Measurements from ENCODE around the gene WNT4.

The WNT4 gene

DNA sequence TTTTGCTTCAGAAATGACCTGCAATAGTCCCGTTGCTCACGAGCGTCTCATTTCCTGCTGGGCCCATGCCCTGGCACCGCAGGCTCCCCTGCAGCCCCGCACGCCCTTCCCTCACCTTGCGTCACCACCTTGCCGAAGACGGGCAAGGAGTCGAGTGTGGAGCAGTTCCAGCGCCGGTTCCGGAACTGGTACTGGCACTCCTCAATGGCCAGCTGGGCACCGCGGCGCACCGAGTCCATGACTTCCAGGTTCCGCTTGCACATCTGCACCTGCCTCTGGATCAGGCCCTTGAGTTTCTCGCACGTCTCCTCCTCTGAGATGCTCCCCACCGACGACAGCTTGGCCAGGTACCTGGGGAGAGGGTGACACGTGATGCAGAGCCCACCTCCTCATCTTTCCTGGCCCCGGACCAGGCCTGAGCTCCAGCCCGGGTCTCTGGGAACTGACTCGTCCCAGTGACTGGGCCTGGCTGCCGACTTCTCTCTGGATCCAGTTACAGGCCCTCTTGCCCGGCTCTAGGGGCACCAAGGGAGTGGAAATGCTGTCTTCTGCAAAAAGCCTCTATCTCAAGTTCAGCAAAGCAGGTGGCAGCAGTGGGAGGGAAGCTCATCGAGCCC is 13.3 kb downstream of the WNT4 start:
- TF ChIP-seq TCF4 (CRISPR knock-in tag; IDR thresholded peaks at IDR 0.05; ENCODE audit: borderline replicate concordance) (no peak), TOX (CRISPR knock-in tag; IDR thresholded peaks at IDR 0.05; ENCODE audit: borderline replicate concordance) (no peak), ZNF565 (CRISPR knock-in tag; conservative IDR thresholded peaks at IDR 0.05; ENCODE audit: low read depth) (no peak), BACH2 (CRISPR knock-in tag; IDR thresholded peaks at IDR 0.05; ENCODE audit: borderline replicate concordance) (no peak), PPARA (CRISPR knock-in tag; IDR thresholded peaks at IDR 0.05; ENCODE audit: borderline replicate concordance) (no peak), RARB (CRISPR knock-in tag; IDR thresholded peaks at IDR 0.05) (no peak), CSDC2 (CRISPR knock-in tag; IDR thresholded peaks at IDR 0.05) (no peak), ZFP30 (CRISPR knock-in tag; IDR thresholded peaks at IDR 0.05) (no peak), ARNTL (CRISPR knock-in tag; IDR thresholded peaks at IDR 0.05; ENCODE audit: borderline replicate concordance, low read depth) (no peak), ZNF8 (CRISPR knock-in tag; IDR thresholded peaks at IDR 0.05) (no peak), ZFP3 (CRISPR knock-in tag; IDR thresholded peaks at IDR 0.05) (no peak), GLIS3 (CRISPR knock-in tag; IDR thresholded peaks at IDR 0.05) (no peak), SNAI2 (CRISPR knock-in tag; IDR thresholded peaks at IDR 0.05) (no peak), OSR1 (CRISPR knock-in tag; IDR thresholded peaks at IDR 0.05) (no peak), ISL1 (CRISPR knock-in tag; IDR thresholded peaks at IDR 0.05) (no peak)
- TF ChIP-seq, protein P1, sequence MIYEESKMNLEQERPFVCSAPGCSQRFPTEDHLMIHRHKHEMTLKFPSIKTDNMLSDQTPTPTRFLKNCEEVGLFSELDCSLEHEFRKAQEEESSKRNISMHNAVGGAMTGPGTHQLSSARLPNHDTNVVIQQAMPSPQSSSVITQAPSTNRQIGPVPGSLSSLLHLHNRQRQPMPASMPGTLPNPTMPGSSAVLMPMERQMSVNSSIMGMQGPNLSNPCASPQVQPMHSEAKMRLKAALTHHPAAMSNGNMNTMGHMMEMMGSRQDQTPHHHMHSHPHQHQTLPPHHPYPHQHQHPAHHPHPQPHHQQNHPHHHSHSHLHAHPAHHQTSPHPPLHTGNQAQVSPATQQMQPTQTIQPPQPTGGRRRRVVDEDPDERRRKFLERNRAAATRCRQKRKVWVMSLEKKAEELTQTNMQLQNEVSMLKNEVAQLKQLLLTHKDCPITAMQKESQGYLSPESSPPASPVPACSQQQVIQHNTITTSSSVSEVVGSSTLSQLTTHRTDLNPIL (CRISPR knock-in tag; IDR thresholded peaks at IDR 0.05; ENCODE audit: low read depth): no peak
- TF ChIP-seq, protein P2, sequence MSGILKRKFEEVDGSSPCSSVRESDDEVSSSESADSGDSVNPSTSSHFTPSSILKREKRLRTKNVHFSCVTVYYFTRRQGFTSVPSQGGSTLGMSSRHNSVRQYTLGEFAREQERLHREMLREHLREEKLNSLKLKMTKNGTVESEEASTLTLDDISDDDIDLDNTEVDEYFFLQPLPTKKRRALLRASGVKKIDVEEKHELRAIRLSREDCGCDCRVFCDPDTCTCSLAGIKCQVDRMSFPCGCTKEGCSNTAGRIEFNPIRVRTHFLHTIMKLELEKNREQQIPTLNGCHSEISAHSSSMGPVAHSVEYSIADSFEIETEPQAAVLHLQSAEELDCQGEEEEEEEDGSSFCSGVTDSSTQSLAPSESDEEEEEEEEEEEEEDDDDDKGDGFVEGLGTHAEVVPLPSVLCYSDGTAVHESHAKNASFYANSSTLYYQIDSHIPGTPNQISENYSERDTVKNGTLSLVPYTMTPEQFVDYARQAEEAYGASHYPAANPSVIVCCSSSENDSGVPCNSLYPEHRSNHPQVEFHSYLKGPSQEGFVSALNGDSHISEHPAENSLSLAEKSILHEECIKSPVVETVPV (CRISPR knock-in tag; IDR thresholded peaks at IDR 0.05): no peak
- TF ChIP-seq, protein P3, sequence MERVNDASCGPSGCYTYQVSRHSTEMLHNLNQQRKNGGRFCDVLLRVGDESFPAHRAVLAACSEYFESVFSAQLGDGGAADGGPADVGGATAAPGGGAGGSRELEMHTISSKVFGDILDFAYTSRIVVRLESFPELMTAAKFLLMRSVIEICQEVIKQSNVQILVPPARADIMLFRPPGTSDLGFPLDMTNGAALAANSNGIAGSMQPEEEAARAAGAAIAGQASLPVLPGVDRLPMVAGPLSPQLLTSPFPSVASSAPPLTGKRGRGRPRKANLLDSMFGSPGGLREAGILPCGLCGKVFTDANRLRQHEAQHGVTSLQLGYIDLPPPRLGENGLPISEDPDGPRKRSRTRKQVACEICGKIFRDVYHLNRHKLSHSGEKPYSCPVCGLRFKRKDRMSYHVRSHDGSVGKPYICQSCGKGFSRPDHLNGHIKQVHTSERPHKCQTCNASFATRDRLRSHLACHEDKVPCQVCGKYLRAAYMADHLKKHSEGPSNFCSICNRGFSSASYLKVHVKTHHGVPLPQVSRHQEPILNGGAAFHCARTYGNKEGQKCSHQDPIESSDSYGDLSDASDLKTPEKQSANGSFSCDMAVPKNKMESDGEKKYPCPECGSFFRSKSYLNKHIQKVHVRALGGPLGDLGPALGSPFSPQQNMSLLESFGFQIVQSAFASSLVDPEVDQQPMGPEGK (CRISPR knock-in tag; IDR thresholded peaks at IDR 0.05; ENCODE audit: borderline replicate concordance): no peak
- ATAC-seq: no peak

DNA sequence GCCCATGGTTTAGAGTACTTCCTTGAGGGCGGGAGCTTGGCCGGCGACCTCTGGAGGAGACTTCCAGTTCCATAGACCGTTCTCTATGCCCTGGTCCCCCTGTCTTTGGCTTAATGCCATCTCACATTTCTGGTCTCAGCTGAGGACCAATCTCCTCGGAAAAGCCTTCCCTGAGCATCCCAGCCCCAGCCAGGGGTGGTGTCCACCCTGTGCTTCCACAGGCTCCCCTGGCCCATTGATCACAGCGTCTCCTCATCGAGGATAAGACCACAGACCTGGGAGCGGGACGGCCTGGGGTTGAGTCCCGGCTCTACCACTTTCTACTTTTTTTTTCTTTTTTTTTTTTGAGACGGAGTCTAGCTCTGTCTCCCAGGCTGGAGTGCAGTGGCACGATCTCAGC is 14.5 kb downstream of the WNT4 start:
- no peak for ATAC-seq
- TF ChIP-seq, protein P1 (CRISPR knock-in tag; IDR thresholded peaks at IDR 0.05; ENCODE audit: low read depth): no peak

DNA sequence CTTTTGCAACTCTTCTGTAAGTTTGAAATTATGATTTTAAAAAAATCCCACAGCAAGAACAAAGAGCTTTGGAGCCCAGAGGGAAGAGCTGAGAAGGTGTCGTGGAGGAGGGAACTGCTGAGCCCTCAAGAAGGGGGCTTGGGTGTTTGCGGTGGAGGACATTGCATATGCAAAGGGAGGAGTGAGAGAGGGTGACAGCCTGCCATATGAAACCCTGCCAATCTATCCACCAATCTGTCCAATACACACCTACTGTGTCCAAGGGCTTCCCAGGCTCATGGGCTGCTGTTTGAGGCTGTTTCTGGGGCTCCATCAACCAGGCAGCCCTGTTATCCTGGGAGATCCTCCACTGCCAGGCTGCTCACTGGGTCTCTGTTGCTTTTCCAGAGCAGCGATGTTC is 15.2 kb downstream of the WNT4 start:
- TF ChIP-seq ZNF8 (CRISPR knock-in tag; IDR thresholded peaks at IDR 0.05) (no peak), ZFP3 (CRISPR knock-in tag; IDR thresholded peaks at IDR 0.05) (no peak)
- no peak for ATAC-seq

DNA sequence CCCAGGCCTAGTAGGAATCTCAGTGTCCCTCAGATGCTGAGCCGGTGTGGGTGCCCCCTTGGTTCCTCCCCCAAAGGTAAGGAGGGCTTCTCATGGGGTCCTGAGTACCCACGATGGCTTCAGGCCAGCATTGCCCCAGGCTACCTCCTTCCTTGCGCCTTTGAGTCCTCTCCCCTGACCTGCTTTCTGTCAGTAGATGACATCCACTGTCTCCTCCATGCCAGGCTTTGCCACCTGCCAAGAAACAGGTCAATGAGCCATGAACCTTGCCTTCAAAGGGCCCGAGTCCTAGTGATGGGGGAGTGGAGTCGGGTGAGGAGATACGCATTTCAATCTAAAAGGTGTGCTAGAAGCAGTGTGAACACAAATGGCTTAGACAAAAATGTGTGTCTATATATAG is 15.6 kb downstream of the WNT4 start:
- TF ChIP-seq GLIS3 (CRISPR knock-in tag; IDR thresholded peaks at IDR 0.05) (no peak), OSR1 (CRISPR knock-in tag; IDR thresholded peaks at IDR 0.05) (no peak), ZNF70 (CRISPR knock-in tag; IDR thresholded peaks at IDR 0.05) (no peak), ESRRG (CRISPR knock-in tag; IDR thresholded peaks at IDR 0.05) (no peak), TOX (CRISPR knock-in tag; IDR thresholded peaks at IDR 0.05; ENCODE audit: borderline replicate concordance) (no peak), ZFP3 (CRISPR knock-in tag; IDR thresholded peaks at IDR 0.05) (no peak), ZC3H10 (CRISPR knock-in tag; IDR thresholded peaks at IDR 0.05) (no peak), CSDC2 (CRISPR knock-in tag; IDR thresholded peaks at IDR 0.05) (no peak), TCF4 (CRISPR knock-in tag; IDR thresholded peaks at IDR 0.05; ENCODE audit: borderline replicate concordance) (no peak), ZFP30 (CRISPR knock-in tag; IDR thresholded peaks at IDR 0.05) (no peak), PPARA (CRISPR knock-in tag; IDR thresholded peaks at IDR 0.05; ENCODE audit: borderline replicate concordance) (no peak), SNAI2 (CRISPR knock-in tag; IDR thresholded peaks at IDR 0.05) (no peak), ARNTL (CRISPR knock-in tag; IDR thresholded peaks at IDR 0.05; ENCODE audit: borderline replicate concordance, low read depth) (no peak), BACH2 (CRISPR knock-in tag; IDR thresholded peaks at IDR 0.05; ENCODE audit: borderline replicate concordance) (no peak), ZNF8 (CRISPR knock-in tag; IDR thresholded peaks at IDR 0.05) (no peak), ISL1 (CRISPR knock-in tag; IDR thresholded peaks at IDR 0.05) (no peak)
- TF ChIP-seq, protein P2 (CRISPR knock-in tag; IDR thresholded peaks at IDR 0.05): no peak
- TF ChIP-seq, protein P3 (CRISPR knock-in tag; IDR thresholded peaks at IDR 0.05; ENCODE audit: borderline replicate concordance): no peak
- ATAC-seq: no peak

Measured in SK-N-SH treated with all-trans-retinoic acid at 6 μM for 48 hours (cell line).